Measurements from ENCODE around the gene SVIL. TPM values are rescaled to one million over a fixed set of nuclear protein-coding genes. Genes with fewer than 3 reads are reported as not detected.
"Not testable (repeated sequence)": the region's sequence is repeated elsewhere in the genome, so short reads cannot be mapped to it uniquely, and the experiment has no call there.

SVIL gene
- total and polyA plus RNA-seq, 7 donors = 8.3 to 1,443 (median 637) TPM

GRCh38 chr10:29515879-29516278 is 118.9 kb downstream of the SVIL start:
- WGBS, 2 donors = 85 to 93% methylated on average over 12 of the region's 12 CpGs
- peak in 2 of 4 donors; percentile 7 to 14 for TF ChIP-seq POLR2AphosphoS5 (IDR thresholded peaks at IDR 0.05)
- H3K4me3 ChIP-seq; H3K9me3 ChIP-seq; DNase-seq; intact Hi-C loops (cut with DNase I); H3K27me3 ChIP-seq: not testable (repeated sequence)
- H3K36me3 ChIP-seq = peaks cover 12 to 87% (median 56%) of the 10 kb centered on the region in 4 donors
- peak overlapping the region; percentile 70 to 83 (median 76) for H3K27ac ChIP-seq
- peaks cover 0 to 66% (median 43%) of the 10 kb centered on the region in 4 donors for H3K4me1 ChIP-seq

GRCh38 chr10:29515104-29515503 is 119.7 kb downstream of the SVIL start:
- H3K36me3 ChIP-seq = peaks cover 12 to 81% (median 49%) of the 10 kb centered on the region in 4 donors
- 78 to 92% methylated on average over 4 of the region's 4 CpGs for WGBS, 2 donors
- H3K4me3 ChIP-seq; H3K27me3 ChIP-seq; H3K9me3 ChIP-seq; intact Hi-C loops (cut with DNase I); DNase-seq: not testable (repeated sequence)
- H3K4me1 ChIP-seq = peaks cover 0 to 60% (median 42%) of the 10 kb centered on the region in 4 donors
- peak overlapping the region; percentile 70 to 83 (median 76) for H3K27ac ChIP-seq

GRCh38 chr10:29514306-29514705 is 120.5 kb downstream of the SVIL start:
- no peak for DNase-seq
- Histone ChIP-seq H3K4me3 (no peak overlapping the region), H3K9me3 (no peaks in the 10 kb centered on the region), H3K4me1 (peaks cover 0 to 60% (median 46%) of the 10 kb centered on the region in 4 donors), H3K27me3 (no peaks in the 10 kb centered on the region), H3K27ac (peak overlapping the region in 3 of 4 donors; percentile 26 to 83 (median 78)), H3K36me3 (peaks cover 12 to 81% (median 47%) of the 10 kb centered on the region in 4 donors)
- WGBS, 2 donors = 87 to 97% methylated on average over 9 of the region's 9 CpGs
- intact Hi-C loops (cut with DNase I) = no loop called here
- TF ChIP-seq EP300 (IDR thresholded peaks at IDR 0.05) (no peak), POLR2A (IDR thresholded peaks at IDR 0.05) (no peak), POLR2AphosphoS5 (IDR thresholded peaks at IDR 0.05) (peak in 1 of 4 donors; percentile 9), CTCF (IDR thresholded peaks at IDR 0.05) (no peak)

- 96% methylated on average over 10 of the region's 10 CpGs for WGBS, 2 donors
- intact Hi-C loops (cut with DNase I) = no loop called here
- no peak for DNase-seq
- Histone ChIP-seq H3K27me3 (no peaks in the 10 kb centered on the region), H3K4me3 (no peak overlapping the region), H3K27ac (peak overlapping the region; percentile 32 to 83 (median 60)), H3K4me1 (peaks cover 0 to 53% (median 35%) of the 10 kb centered on the region in 4 donors), H3K36me3 (peaks cover 0 to 80% (median 38%) of the 10 kb centered on the region in 4 donors), H3K9me3 (no peaks in the 10 kb centered on the region)
- TF ChIP-seq POLR2AphosphoS5 (IDR thresholded peaks at IDR 0.05) (peak in 2 of 4 donors; percentile 8 to 32), POLR2A (IDR thresholded peaks at IDR 0.05) (no peak)
Observed at GRCh38 chr10:29512425-29512974, 122.3 kb downstream of the SVIL start.

GRCh38 chr10:29511806-29512205 is 123.0 kb downstream of the SVIL start:
- intact Hi-C loops (cut with DNase I); DNase-seq; H3K27me3 ChIP-seq; H3K4me3 ChIP-seq; H3K9me3 ChIP-seq: not testable (repeated sequence)
- WGBS, 2 donors = 93 to 95% methylated on average over 5 of the region's 5 CpGs
- Histone ChIP-seq H3K4me1 (peaks cover 0 to 46% (median 28%) of the 10 kb centered on the region in 4 donors), H3K36me3 (peaks cover 0 to 80% (median 39%) of the 10 kb centered on the region in 4 donors), H3K27ac (peak overlapping the region in 1 of 4 donors; percentile 78)

- Histone ChIP-seq H3K27ac (peak overlapping the region in 1 of 4 donors; percentile 61), H3K4me1 (peaks cover 0 to 38% (median 19%) of the 10 kb centered on the region in 4 donors), H3K36me3 (peaks cover 0 to 76% (median 38%) of the 10 kb centered on the region in 4 donors)
- H3K27me3 ChIP-seq; intact Hi-C loops (cut with DNase I); H3K4me3 ChIP-seq; DNase-seq; H3K9me3 ChIP-seq: not testable (repeated sequence)
- WGBS, 2 donors = 95 to 96% methylated on average over 15 to 18 of the region's 24 CpGs
Observed at GRCh38 chr10:29510483-29511157, 124.2 kb downstream of the SVIL start.

- TF ChIP-seq CTCF (IDR thresholded peaks at IDR 0.05) = no peak
- TF ChIP-seq POLR2AphosphoS5 (IDR thresholded peaks at IDR 0.05) = peak in 1 of 4 donors; percentile 11
- peaks cover 0 to 35% (median 17%) of the 10 kb centered on the region in 4 donors for H3K4me1 ChIP-seq
- 86 to 88% methylated on average over 13 of the region's 13 CpGs for WGBS, 2 donors
- H3K27ac ChIP-seq = peak overlapping the region in 3 of 4 donors; percentile 12 to 61 (median 56)
- intact Hi-C loops (cut with DNase I) = no loop called here
- H3K27me3 ChIP-seq = no peaks in the 10 kb centered on the region
- H3K4me3 ChIP-seq = no peak overlapping the region
- no peak for DNase-seq
- H3K36me3 ChIP-seq = peaks cover 0 to 82% (median 41%) of the 10 kb centered on the region in 4 donors
- no peaks in the 10 kb centered on the region for H3K9me3 ChIP-seq
Observed at GRCh38 chr10:29508554-29509244, 126.1 kb downstream of the SVIL start.

GRCh38 chr10:29507750-29508149 is 127.0 kb downstream of the SVIL start:
- H3K4me1 ChIP-seq = peaks cover 0 to 30% (median 11%) of the 10 kb centered on the region in 4 donors
- H3K9me3 ChIP-seq; intact Hi-C loops (cut with DNase I); H3K27me3 ChIP-seq; DNase-seq; H3K4me3 ChIP-seq: not testable (repeated sequence)
- 69 to 90% methylated on average over 2 of the region's 4 CpGs for WGBS, 2 donors
- peaks cover 0 to 84% (median 38%) of the 10 kb centered on the region in 4 donors for H3K36me3 ChIP-seq
- H3K27ac ChIP-seq = peak overlapping the region in 2 of 4 donors; percentile 19 to 36

- Histone ChIP-seq H3K27ac (peak overlapping the region; percentile 14 to 36 (median 20)), H3K36me3 (peaks cover 0 to 84% (median 29%) of the 10 kb centered on the region in 4 donors), H3K4me1 (peaks cover 0 to 21% (median 10%) of the 10 kb centered on the region in 4 donors)
- intact Hi-C loops (cut with DNase I); DNase-seq; H3K9me3 ChIP-seq; H3K27me3 ChIP-seq; H3K4me3 ChIP-seq: not testable (repeated sequence)
- 89 to 95% methylated on average over 9 of the region's 11 CpGs for WGBS, 2 donors
Observed at GRCh38 chr10:29506324-29506921, 128.3 kb downstream of the SVIL start.
